Measurements from ENCODE around the gene HERC6.
"Not testable (repeated sequence)": the region's sequence is repeated elsewhere in the genome, so short reads cannot be mapped to it uniquely, and the experiment has no call there.

HERC6 gene

DNA sequence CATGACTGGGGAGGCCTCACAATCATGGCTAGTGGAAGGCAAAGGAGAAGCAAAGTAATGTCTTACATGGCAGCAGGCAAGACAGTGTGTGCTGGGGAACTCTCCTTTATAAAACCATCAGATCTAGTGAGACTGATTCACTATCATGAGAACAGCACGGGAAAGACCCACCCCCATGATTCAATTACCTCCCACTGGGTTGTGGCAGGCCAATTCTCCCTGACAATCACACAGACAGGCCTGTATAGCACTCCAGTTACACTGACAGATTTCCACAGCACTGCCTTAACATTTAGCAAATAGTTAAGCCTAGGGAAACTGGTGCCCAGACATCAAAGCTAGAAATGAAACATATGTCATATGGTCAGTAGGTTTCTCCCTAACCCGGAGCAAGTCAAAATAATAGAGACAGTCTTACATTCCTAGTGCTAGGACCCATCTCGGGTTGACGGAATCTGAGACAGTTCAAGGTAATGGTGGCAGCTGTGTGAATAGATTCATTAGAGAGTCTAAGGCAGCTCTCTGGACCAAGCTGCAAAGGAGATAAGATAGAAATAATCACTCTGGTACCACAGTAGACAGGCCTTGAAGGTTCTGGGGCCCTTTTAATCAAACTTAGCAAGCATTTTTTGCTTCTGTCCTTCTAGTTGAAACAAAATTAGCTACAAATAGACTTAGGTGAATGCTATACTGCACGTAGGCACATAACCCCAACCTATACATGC lies 68.9 kb downstream of the HERC6 start:
- DNase-seq (ENCODE audit: low read depth): no peak

- DNase-seq (ENCODE audit: low read depth): not testable (repeated sequence)
These were observed 69.6 kb downstream of the HERC6 start for GRCh38 chr4:88448211-88448765.

DNA sequence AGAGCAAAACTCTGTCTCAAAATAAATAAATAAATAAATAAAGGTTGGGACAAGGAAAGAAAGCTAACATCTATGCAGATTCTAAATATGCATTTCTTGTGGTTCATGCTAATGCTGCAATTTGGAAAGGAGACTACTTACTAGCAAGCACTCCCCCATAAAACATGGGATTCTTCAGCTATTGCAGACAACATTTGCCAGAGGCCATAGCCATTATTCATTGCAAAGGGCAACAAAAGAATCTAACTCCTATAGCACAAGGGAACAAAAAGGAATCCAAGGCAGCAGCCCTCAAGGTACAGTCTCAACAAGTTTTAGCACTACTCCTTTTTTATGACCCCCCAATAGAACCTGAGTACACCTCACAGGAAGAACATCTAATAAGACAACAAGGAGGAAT lies 70.2 kb downstream of the HERC6 start:
- no peak for DNase-seq (ENCODE audit: low read depth)

GRCh38 chr4:88449290-88449689 lies 70.6 kb downstream of the HERC6 start:
- DNase-seq (ENCODE audit: low read depth): no peak

- no peak for DNase-seq (ENCODE audit: low read depth)
These were observed 72.6 kb downstream of the HERC6 start for GRCh38 chr4:88451205-88451604.

GRCh38 chr4:88452912-88453311 lies 74.3 kb downstream of the HERC6 start:
- DNase-seq (ENCODE audit: low read depth): no peak

DNA sequence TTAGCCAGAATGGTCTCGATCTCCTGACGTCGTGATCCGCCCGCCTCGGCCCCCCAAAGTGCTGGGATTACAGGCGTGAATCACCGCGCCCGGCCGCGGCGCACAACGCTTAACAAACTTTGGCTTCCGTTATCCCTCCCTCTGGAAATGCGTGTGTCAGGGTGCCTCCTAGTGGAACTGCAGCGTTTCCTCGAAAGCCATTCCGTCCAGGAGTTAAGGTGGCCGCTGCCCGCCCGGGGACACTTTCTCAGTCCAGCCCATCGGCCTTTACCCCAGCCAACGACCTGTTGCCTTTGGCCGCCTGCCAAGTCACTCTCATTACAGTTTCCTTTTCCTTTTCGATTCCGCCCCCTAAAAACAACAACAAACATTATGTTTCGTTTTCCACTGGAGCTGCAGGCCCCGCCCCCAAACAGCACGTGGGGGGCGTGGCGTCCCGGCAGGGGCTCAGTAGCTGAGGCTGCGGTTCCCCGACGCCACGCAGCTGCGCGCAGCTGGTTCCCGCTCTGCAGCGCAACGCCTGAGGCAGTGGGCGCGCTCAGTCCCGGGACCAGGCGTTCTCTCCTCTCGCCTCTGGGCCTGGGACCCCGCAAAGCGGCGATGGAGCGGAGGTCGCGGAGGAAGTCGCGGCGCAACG lies 78.1 kb downstream of the HERC6 start, which contains the start of gene HERC5:
HERC5 (plus strand) TSS at position 450 of the 637 bp plus-strand sequence; CDS start at position 601, 151 bp downstream.
- DNase-seq (ENCODE audit: low read depth): peak; percentile 84

- DNase-seq (ENCODE audit: low read depth): no peak
These were observed 78.9 kb downstream of the HERC6 start for GRCh38 chr4:88457307-88458103.

DNA sequence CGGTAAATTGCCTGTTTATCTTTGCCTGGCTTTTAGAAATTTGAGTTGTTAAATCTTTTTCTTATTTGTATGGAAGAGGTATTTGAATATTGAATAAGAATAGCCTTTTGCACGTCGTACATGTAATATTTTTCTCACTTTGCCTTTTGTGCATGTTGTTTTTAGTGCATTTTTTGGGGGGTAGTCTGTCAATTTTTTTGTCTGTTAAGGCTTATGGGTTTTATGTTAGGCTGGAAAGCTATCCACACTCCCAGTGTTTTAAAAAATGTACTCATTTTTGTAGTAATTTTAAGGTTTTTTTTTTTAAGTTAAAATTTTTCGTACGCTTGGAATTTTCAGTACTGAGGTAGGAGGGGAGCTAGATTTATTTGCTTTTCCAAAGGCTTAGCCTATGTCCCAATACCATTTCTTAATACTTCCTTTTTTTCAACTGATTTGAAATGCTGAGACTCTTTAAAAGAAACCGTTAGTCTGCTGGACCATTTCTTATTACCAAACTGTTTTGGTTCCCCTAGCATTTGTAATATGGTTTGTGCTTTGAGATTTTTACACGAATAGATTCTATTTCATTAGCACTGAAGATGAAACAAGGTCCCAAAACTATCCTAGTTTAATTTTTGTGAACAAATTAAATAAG lies 79.6 kb downstream of the HERC6 start:
- DNase-seq (ENCODE audit: low read depth): no peak

- no peak for DNase-seq (ENCODE audit: low read depth)
These were observed 87.1 kb downstream of the HERC6 start for GRCh38 chr4:88465653-88466192.

DNA sequence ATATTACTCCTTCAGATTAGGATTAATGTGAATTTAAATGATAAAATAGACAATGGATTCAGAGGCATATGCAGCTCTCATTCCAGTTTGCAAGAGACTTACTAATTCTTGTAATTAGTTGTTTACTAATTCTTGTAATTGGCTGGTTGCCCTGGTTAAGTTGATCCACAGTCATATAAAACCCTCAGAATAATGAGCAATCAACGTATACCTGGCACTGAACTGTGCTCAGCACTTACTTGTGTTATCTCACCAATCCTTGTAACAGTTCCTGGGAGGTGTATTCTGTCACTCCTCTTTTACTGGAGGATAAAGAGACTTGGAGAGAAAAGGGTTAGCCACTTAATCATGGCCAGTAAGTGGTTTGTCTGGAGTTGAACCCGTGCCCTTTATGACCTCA lies 88.7 kb downstream of the HERC6 start:
- no peak for DNase-seq (ENCODE audit: low read depth)

DNA sequence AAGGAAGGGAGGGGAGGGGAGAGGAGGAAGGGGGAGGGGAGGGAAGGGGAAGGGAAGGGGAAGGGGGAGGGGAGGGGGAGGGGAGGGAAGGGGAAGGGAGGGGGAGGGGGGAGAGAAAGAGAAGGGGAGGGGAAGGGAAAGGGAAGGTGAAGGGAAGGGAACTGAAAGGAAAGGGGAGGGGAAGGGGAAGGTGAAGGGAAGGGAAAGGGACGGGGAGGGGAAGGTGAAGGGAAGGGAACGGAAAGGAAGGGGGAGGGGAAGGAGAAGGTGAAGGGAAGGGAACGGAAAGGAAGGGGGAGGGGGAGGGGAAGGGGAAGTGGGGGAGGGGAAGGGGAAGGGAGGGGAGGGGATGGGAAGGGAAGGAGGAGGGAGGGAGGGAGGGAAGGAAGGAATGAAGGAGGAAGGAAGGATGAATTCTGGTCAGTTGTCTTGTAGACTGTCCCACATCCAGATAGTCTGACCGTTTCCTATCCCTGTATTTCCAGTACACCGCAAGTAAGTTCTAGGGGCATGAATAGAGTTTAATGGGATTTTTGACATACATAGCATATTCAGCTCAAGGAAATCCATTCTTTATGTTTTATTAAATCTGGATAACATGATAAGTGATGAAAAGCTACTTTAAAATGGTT lies 98.7 kb downstream of the HERC6 start:
- DNase-seq (ENCODE audit: low read depth): no peak

GRCh38 chr4:88478247-88478646 lies 99.6 kb downstream of the HERC6 start:
- no peak for DNase-seq (ENCODE audit: low read depth)

- no peak for DNase-seq (ENCODE audit: low read depth)
These were observed 102.9 kb downstream of the HERC6 start for GRCh38 chr4:88481537-88481936.

GRCh38 chr4:88489100-88489761 lies 110.6 kb downstream of the HERC6 start:
- no peak for DNase-seq (ENCODE audit: low read depth)
